Fibroblast of villous mesenchyme (primary cell): ENCODE data around the gene RNF4. TPM values are rescaled to one million over a fixed set of nuclear protein-coding genes. Genes with fewer than 3 reads are reported as not detected.
A peak's percentile ranks its signal among the peaks of the same experiment; 100 is the strongest.
"Not testable (repeated sequence)": the region's sequence is repeated elsewhere in the genome, so short reads cannot be mapped to it uniquely, and the experiment has no call there.

Experiments used
- DNase-seq: peaks from one replicate; pipeline ENCODE4 v3.0.0-alpha.2; 2010; ENCODE audit warnings: low read depth
- H3K4me3 ChIP-seq: 2 replicates; pipeline ENCODE4 v1.5.1; 2011; ENCODE audit warnings: low read depth, mild to moderate bottlenecking, low read length
- total RNA-seq: library from RNA; depleted of rRNA; stranded (reverse); fragments of >200 nt; gene quantifications from 2 replicates; pipeline ENCODE4 v1.2.3, GENCODE V29; 2012
- TF ChIP-seq, protein P1 (sequence below): IDR thresholded peaks from 2 replicates; pipeline ENCODE4 v1.5.1; 2012; ENCODE audit warnings: low read depth, mild to moderate bottlenecking, low read length; ENCODE audit not compliant: insufficient read depth

Gene RNF4
- total RNA-seq, 1 donor, result 63.9 TPM

DNA sequence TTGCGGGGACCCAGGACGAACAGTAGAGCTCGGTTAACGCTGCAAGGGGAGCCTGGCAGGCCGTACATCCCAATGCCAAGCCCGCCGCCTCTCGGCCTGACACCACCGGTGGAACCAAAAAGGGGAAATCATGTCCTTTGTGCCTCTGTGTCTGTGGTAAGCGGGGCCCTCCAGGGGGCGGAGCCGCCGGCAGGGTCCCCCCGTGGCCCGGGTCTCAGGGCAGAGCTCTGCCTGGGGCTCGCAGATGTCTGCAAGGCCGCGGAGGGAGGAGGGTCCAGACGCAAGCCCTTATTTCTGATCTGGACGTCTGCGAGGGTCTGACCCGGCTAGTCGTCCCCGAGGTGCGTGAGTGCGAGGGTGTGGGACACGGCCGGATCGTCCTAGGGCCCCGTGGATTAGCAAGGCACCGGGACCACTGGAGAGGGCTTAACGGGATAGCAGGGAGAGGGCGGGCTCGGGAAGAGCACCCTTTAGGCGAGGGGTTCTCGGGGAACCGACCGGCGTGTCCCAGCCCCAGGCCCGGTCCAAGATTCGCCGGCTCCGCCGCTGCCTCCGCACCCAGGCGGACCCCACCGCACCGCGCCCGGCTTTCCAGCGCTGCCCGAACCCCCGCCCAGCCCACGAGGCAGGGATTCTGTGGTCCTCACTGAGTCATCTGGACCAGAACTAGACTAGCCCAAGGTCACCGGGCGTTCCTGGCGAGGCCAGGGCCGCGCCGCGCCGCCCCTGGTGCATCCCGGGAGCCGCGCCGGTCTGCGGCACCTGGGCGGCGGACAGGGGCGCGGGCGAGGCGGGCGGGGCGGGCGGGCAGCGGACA is 66.7 kb downstream of the RNF4 start:
- TF ChIP-seq, protein P1, sequence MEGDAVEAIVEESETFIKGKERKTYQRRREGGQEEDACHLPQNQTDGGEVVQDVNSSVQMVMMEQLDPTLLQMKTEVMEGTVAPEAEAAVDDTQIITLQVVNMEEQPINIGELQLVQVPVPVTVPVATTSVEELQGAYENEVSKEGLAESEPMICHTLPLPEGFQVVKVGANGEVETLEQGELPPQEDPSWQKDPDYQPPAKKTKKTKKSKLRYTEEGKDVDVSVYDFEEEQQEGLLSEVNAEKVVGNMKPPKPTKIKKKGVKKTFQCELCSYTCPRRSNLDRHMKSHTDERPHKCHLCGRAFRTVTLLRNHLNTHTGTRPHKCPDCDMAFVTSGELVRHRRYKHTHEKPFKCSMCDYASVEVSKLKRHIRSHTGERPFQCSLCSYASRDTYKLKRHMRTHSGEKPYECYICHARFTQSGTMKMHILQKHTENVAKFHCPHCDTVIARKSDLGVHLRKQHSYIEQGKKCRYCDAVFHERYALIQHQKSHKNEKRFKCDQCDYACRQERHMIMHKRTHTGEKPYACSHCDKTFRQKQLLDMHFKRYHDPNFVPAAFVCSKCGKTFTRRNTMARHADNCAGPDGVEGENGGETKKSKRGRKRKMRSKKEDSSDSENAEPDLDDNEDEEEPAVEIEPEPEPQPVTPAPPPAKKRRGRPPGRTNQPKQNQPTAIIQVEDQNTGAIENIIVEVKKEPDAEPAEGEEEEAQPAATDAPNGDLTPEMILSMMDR, result no peak
- DNase-seq, result peak; percentile 37
- peak overlapping the region; percentile 65 for H3K4me3 ChIP-seq

DNA sequence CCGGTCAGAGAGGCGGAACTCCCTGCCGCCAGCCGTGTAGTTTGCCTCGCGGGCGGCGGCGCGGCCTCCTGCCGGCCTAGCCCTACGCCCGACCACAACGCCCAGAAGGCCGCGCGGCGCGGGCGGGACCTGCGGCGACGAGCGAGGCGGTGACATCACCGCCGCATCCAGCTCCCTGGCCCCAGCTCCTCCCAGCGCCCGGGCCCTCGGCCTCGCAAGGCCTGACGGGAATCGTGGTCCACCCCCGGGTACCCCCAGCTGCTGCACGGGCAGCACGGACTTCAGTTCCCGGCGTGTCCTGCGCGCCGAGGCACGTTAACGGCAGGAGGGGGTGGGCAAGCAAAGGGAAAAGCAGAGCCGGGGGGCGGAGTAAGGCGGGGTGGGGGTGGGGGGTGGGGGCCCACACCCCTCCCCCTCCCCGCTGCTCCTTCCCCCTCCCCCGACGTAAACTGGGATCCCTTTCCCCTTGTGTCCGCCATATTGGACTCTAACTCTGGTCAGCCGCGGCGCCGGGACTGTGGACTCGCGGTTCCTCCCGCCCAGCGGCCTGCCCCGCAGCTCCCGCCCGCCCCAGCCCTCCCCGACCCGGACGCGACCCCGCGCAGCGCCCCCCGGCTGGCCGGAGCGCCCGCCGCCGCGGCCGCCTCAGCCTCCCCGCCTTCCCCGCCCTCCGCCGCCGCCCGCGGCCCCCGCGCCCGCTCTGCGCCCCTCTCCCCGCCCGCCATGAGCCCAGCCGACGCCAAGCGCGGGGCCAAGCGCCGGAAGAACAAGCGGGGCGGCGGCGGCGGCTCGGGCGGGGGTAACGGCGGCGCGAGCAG is 67.5 kb downstream of the RNF4 start, which contains the start of gene FAM193A:
Gene FAM193A, plus strand, starts transcription at position 455 of the 818 bp plus-strand sequence. Its CDS starts 269 bp downstream, at position 724.
- H3K4me3 ChIP-seq, result peak within 1 kb of the TSS; percentile 82
- peak; percentile 100 for DNase-seq
- TF ChIP-seq, protein P1, result no peak

DNA sequence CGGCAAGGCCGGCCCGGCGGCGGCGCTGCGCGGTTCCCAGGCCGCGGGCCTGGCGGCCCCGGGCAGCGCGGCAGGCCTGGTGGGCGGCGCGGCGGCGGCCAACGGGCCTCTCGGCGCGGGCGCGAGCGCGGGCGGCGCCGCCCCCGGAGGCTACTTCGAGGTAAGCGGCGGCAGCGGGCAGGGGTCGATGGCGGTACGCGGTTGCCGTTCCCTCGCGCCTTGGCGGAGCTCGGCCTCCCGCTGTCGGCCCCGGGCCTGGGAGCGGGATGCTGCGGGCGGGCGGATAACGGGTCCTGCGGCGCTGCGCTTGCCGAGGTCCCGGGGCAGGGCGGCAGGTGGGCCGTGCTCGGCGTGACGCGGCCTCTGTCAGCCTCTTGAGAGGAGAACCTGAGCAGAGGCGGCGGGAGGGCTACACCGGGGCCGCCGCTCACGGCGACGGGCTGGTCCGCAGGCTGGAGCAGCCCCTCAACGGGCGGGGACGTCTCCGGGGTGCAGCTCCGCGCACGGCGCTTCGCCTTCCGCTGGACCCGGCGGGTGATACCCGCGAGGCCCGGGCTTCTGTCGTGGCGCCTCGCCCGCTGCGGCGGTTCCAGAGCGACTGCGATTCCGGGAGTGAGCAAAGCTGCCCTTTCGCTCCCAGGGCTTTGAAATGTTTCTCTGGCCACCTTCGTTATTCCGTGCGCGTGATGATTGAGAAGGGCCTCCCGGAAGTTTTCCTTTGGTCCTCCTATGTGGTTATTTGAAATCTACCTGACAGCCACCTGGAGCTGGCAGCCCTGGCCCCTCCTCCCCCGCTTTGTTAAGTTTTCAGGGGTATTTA is 68.3 kb downstream of the RNF4 start:
- TF ChIP-seq, protein P1, result no peak
- peak; percentile 41 for DNase-seq
- peak overlapping the region; percentile 82 for H3K4me3 ChIP-seq

DNA sequence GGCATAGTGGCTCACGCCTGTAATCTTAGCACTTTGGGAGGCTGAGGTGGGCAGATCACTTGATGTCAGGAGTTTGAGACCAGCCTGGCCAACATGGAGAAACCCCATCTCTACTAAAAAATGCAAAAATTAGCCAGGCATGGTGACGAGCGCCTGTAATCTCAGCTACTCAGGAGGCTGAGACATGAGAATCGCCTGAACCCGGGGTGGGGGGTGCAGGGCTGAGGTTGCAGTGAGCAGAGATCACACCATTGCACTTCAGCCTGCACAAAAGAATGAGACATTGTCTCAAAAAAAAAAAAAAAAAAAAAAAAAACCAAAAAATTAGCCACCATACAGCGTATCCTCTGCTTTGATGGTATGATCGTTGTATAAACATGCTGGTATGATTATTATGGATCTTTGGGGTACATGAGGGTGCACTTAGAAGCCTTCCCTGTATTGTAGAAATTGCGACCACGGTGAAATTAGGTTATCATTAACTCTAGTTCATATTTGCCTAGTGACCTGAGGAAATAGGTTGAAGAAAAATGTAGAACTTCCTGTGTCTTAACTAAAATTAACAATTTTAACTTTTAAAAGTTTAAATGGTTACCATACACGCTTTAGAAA is 74.8 kb downstream of the RNF4 start:
- DNase-seq, H3K4me3 ChIP-seq: not testable (repeated sequence)

DNA sequence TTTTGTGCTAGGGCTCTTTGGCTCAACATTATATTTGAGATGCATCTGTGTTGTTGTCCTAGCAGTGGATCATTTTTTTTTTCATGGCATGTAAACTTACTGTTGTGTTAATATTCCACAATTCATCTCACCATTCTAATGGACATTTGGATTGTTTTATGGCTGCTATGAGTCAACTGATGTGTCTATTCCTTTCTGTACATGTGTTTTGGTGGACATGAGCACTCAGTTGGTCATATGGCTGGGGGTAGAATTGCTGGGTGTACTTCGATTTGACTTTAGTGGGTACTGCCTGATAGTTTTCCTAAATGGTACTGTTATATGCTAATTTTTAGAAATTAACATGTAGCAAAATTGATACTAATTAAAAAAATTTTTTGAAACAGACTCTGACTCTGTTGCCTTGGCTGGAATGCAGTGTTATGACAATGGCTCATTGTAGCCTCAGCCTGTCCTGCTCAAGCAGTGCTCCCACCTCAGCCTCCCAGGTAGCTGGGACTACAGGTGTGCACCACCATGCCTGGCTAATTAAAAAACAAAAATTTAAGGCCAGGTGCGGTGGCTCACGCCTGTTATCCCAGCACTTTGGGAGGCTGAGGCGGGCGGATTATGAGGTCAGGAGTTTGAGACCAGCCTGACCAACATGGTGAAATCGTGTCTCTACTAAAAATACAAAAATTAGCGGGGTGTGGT is 76.6 kb downstream of the RNF4 start:
- no peak overlapping the region for H3K4me3 ChIP-seq
- TF ChIP-seq, protein P1, result no peak
- DNase-seq, result peak; percentile 5

DNA sequence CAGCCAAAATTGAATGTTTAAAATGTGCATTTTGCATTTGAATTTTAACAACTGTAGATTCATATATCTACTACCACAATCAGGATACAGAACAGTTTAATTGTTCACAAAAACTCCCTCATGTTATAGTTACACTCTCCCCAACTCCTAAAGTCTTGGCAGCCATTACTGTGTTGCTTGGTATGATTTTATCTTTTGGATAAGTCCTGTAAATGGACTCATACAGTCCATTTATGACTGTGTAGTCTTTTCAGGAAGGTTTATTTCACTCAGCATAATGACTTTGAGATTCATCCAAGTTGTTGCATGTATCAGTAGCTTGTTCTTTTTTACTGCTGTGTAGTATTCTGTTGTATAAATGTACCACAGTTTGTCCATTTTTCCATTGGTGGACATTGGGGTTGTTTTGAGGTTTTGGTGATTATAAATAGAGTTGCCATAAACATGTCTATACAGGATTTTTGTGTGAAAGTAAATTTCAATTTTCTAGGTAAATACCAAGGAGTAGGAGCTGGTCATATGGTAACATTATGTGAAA is 77.4 kb downstream of the RNF4 start:
- no peak for DNase-seq
- TF ChIP-seq, protein P1, result no peak
- no peak overlapping the region for H3K4me3 ChIP-seq

DNA sequence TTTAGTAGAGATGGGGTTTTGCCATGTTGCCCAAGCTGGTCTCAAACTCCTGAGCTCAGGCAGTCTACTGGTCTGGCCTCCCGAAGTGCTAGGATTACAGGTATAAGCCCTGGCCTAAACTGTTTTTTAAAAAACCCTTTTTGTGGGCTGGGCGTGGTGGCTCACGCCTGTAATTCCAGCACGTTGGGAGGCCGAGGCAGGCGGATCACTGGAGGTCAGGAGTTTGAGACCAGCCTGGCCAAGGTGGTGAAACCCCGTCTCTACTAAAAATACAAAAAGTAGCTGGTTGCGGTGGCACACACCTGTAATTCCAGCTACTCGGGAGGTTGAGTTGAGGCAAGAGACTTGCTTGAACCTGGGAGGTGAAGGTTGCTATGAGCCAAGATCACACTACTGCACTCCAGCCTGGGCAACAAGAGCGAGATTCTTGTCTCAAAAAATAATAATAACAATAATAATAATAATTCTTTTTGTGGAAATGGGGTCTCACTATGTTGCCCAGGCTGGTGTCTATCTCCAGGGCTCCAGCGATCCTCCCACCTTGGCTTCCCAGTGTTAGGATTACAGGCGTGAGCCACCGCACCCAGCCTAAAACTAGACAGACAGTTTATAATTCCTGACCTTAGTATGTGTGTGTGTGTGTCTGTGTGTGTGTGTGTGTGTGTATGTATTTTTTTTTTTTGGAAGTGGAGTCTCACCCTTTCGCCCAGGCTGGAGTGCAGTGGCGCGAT is 78.2 kb downstream of the RNF4 start:
- DNase-seq, H3K4me3 ChIP-seq: not testable (repeated sequence)
